ENCODE results near the gene ABCC12.

GRCh38 chr16:48128769-48129168 lies 27.0 kb downstream of the ABCC12 start:
- no peak for TF ChIP-seq CTCF (IDR thresholded peaks at IDR 0.05)
- TF ChIP-seq EP300 (IDR thresholded peaks at IDR 0.05) = no peak
